HepG2 (cell line): ENCODE data around the gene ANO2. TPM values are rescaled to one million over a fixed set of nuclear protein-coding genes. Genes with fewer than 3 reads are reported as not detected.

Experiments
- ATAC-seq: fragments of 200-7000 bp; cut with Tn5 transposase; 3 replicates; pipeline ENCODE4 v1.9.1; 2020; ENCODE audit warnings: mild to moderate bottlenecking, moderate library complexity
- BruUV-seq: library from RNA; stranded (reverse); fragments of 400-500 nt; replicated peaks from 2 replicates; lab custom pipeline; 2021; lab: Mats Ljungman, UMichigan
- CTCF ChIA-PET: fragments of 300-600 bp; formaldehyde crosslinking; extraction: SDS; loops from one replicate; lab custom pipeline; 2021; ENCODE audit warnings: low total read pairs, inconsistent platforms, low intra/inter-chr PET ratio; lab: Yijun Ruan, JAX
- POLR2A ChIA-PET: fragments of 350-600 bp; sonication (Branson Sonifier 250); formaldehyde crosslinking; loops from one replicate; lab custom pipeline; 2020; ENCODE audit warnings: antibody characterized with exemption, inconsistent platforms; lab: Yijun Ruan, JAX
- DNase-seq: peaks from one replicate; pipeline ENCODE4 v3.0.0-alpha.2; 2015; ENCODE audit warnings: low spot score
- FAIRE-seq: peaks from 3 replicates; lab custom pipeline; 2011; peaks lifted over from hg19 to GRCh38; lab: Jason Lieb, UNC
- H2AFZ ChIP-seq: one replicate; pipeline ENCODE4 v1.6.1; 2011; ENCODE audit warnings: low read length, inconsistent platforms
- H3K27ac ChIP-seq: fragments of 300-600 bp; 3 replicates; pipeline ENCODE4 v1.8.0; 2011; ENCODE audit warnings: mixed run types, mild to moderate bottlenecking, mixed read lengths, low read length, inconsistent platforms; ENCODE audit not compliant: insufficient read depth; ENCODE audit errors: extremely low read length
- H3K27me3 ChIP-seq, 2 experiments: fragments of 200-600 bp in 1 of 2; 2 replicates in 1 of 2; 3 replicates in 1 of 2; pipeline versions ENCODE4 v1.6.0 to v1.8.0; 2011; ENCODE audit warnings: low read length in 2 of 2, mild to moderate bottlenecking in 2 of 2, moderate library complexity in 2 of 2, inconsistent platforms in 1 of 2; ENCODE audit not compliant: insufficient read depth in 2 of 2, control insufficient read depth in 1 of 2
- H3K36me3 ChIP-seq, 2 experiments: fragments of 200-600 bp in 1 of 2; replicated peaks in 1 of 2; 2 replicates in 1 of 2; 3 replicates in 1 of 2; pipeline versions ENCODE4 v1.5.1 to v1.8.0; 2011; ENCODE audit warnings: low read length in 2 of 2, inconsistent platforms in 1 of 2; ENCODE audit not compliant: insufficient read depth in 2 of 2, control insufficient read depth in 1 of 2
- H3K4me1 ChIP-seq: 2 replicates; pipeline ENCODE4 v1.5.1; 2012; ENCODE audit warnings: low read length, inconsistent platforms; ENCODE audit not compliant: insufficient read depth
- H3K4me2 ChIP-seq: 2 replicates; pipeline ENCODE4 v1.6.0; 2011; ENCODE audit warnings: low read depth, low read length, inconsistent platforms
- H3K4me3 ChIP-seq, 3 experiments: fragments of 200-600 bp in 1 of 3; sonication (generic), shearing (Covaris generic) in 1 of 3; replicated peaks in 1 of 3; 2 replicates each; pipeline ENCODE4 v1.5.1; 2011 to 2016; ENCODE audit warnings: low read length in 3 of 3, inconsistent platforms in 2 of 3, low read depth in 2 of 3, mild to moderate bottlenecking in 2 of 3, control low read depth in 1 of 3, mixed read lengths in 1 of 3; ENCODE audit not compliant: insufficient read depth in 1 of 3
- H3K79me2 ChIP-seq: one replicate; pipeline ENCODE4 v1.6.1; 2011; ENCODE audit warnings: low read length, inconsistent platforms; ENCODE audit not compliant: insufficient read depth
- H3K9ac ChIP-seq: 2 replicates; pipeline ENCODE4 v1.6.0; 2011; ENCODE audit warnings: mild to moderate bottlenecking, low read depth, low read length, inconsistent platforms; ENCODE audit not compliant: insufficient read depth
- H3K9me3 ChIP-seq: 2 replicates; pipeline ENCODE4 v1.5.1; 2012; ENCODE audit warnings: mild to moderate bottlenecking, low read length
- H4K20me1 ChIP-seq: 2 replicates; pipeline ENCODE4 v1.6.0; 2011; ENCODE audit warnings: inconsistent platforms, mild to moderate bottlenecking, low read length, moderate library complexity; ENCODE audit not compliant: insufficient read depth
- AGO2 ChIP-seq: fragments of 200-400 bp; formaldehyde crosslinking; optimal IDR thresholded peaks from 2 replicates; pipeline ENCODE3; 2017; ENCODE audit warnings: mild to moderate bottlenecking, low read depth, low read length, moderate library complexity
- ATF7-NPFF ChIP-seq: sonication (generic); formaldehyde crosslinking; IDR thresholded peaks from 2 replicates; pipeline ENCODE4 v1.8.1; 2023; ENCODE audit warnings: mild to moderate bottlenecking, low read depth, missing genetic modification reagents, moderate library complexity
- ATM ChIP-seq: fragments of 450-650 bp; IDR thresholded peaks from 2 replicates; pipeline ENCODE4 v1.7.1; 2017; ENCODE audit warnings: mild to moderate bottlenecking, borderline replicate concordance
- BRCA1 ChIP-seq: sonication (generic); formaldehyde crosslinking; IDR thresholded peaks from 2 replicates; pipeline ENCODE4 v1.4.0; 2020; ENCODE audit warnings: missing genetic modification reagents
- CCAR2 ChIP-seq: fragments of 200-400 bp; formaldehyde crosslinking; optimal IDR thresholded peaks from 2 replicates; pipeline ENCODE3; 2018; ENCODE audit warnings: low read depth, mild to moderate bottlenecking, low read length, moderate library complexity
- EZH2 ChIP-seq: conservative IDR thresholded peaks from 2 replicates; pipeline ENCODE4 v1.6.1; 2012; ENCODE audit warnings: mild to moderate bottlenecking, low read depth, low read length, moderate library complexity
- HNF4A ChIP-seq: sonication (generic); formaldehyde crosslinking; IDR thresholded peaks from 2 replicates; pipeline ENCODE4 v1.4.0; 2020; ENCODE audit warnings: missing genetic modification reagents
- NFAT5 ChIP-seq: sonication (generic); formaldehyde crosslinking; IDR thresholded peaks from 2 replicates; pipeline ENCODE4 v1.4.0; 2020; ENCODE audit warnings: missing genetic modification reagents
- NFRKB ChIP-seq: fragments of 450-650 bp; IDR thresholded peaks from 2 replicates; pipeline ENCODE4 v1.6.1; 2017
- PHF8 ChIP-seq: sonication (generic); formaldehyde crosslinking; IDR thresholded peaks from 2 replicates; pipeline ENCODE4 v1.5.0; 2020; ENCODE audit warnings: missing genetic modification reagents
- SMC3 ChIP-seq: IDR thresholded peaks from 2 replicates; pipeline ENCODE4 v1.6.1; 2011; ENCODE audit warnings: low read length, improper control_type of control experiment
- TAF1 ChIP-seq: sonication (generic); formaldehyde crosslinking; IDR thresholded peaks from 2 replicates; pipeline ENCODE4 v1.4.0; 2020; ENCODE audit warnings: missing genetic modification reagents
- TEAD3 ChIP-seq: optimal IDR thresholded peaks from 2 replicates; pipeline ENCODE3; 2016; ENCODE audit warnings: borderline replicate concordance
- XRCC5 ChIP-seq: fragments of 200-400 bp; formaldehyde crosslinking; optimal IDR thresholded peaks from 2 replicates; pipeline ENCODE3; 2017; ENCODE audit warnings: mild to moderate bottlenecking, low read length
- ZBTB1 ChIP-seq: sonication (generic); formaldehyde crosslinking; IDR thresholded peaks from 2 replicates; pipeline ENCODE4 v1.4.0; 2020; ENCODE audit warnings: missing genetic modification reagents, borderline replicate concordance
- ZNF333 ChIP-seq: sonication (generic); formaldehyde crosslinking; IDR thresholded peaks from 2 replicates; pipeline ENCODE4 v1.4.0; 2020; ENCODE audit warnings: mild to moderate bottlenecking, missing genetic modification reagents, borderline replicate concordance
- ZNF580 ChIP-seq: IDR thresholded peaks from 2 replicates; pipeline ENCODE4 v1.6.1; 2016; ENCODE audit warnings: low read depth, borderline replicate concordance
- ZNF720 ChIP-seq: sonication (generic); formaldehyde crosslinking; IDR thresholded peaks from 2 replicates; pipeline ENCODE4 v1.4.0; 2020; ENCODE audit warnings: missing genetic modification reagents
- ZNF839 ChIP-seq: sonication (generic); formaldehyde crosslinking; IDR thresholded peaks from 2 replicates; pipeline ENCODE4 v1.4.0; 2020; ENCODE audit warnings: missing genetic modification reagents, mild to moderate bottlenecking, borderline replicate concordance
- WGBS: methylation state at CpG from one replicate; pipeline ENCODE4 v1.1.6; 2017; ENCODE audit warnings: low lambda C conversion rate; 5-methylcytosine and 5-hydroxymethylcytosine counted together
- in situ Hi-C: cut with HindIII; loops from 2 replicates; pipeline ENCODE4 v1.10.0; 2017; ENCODE audit warnings: low pct_unique_long_range_greater_than_20kb; ENCODE audit not compliant: extremely low pct_ligation_motif_present
- intact Hi-C: fragments of 100-400 bp; cut with micrococcal nuclease; formaldehyde crosslinking; loops from one replicate; pipeline ENCODE4 v1.10.0; 2022; ENCODE audit not compliant: unreplicated experiment
- polyA plus RNA-seq, 8 experiments: library from polyadenylated mRNA; depleted of rRNA in 3 of 8; stranded (reverse) in 7 of 8; unstranded in 1 of 8; fragments of >200 nt; fragmentation: Illumina TruSeq in 4 of 8; extraction: Trizol in 4 of 8; gene quantifications; 2 replicates each; pipeline versions ENCODE4 v1.2.1 to v1.2.3, GENCODE V29; 2011 to 2016; ENCODE audit warnings: low read depth in 4 of 8, missing spikeins in 1 of 8, mixed read lengths in 1 of 8; ENCODE audit not compliant: insufficient read depth in 1 of 8
- total RNA-seq, 5 experiments: library from RNA; depleted of rRNA; stranded (reverse); fragments of >200 nt; fragmentation: Illumina TruSeq; extraction: Trizol; gene quantifications; 2 replicates each; pipeline ENCODE4 v1.2.3, GENCODE V29; 2016; ENCODE audit warnings: low read depth in 1 of 5
- TF ChIP-seq, protein P1 (sequence below): sonication (generic); formaldehyde crosslinking; IDR thresholded peaks from 2 replicates; pipeline ENCODE4 v1.5.0; 2020; ENCODE audit warnings: missing genetic modification reagents

ANO2 gene
- total and polyA plus RNA-seq, 2 of the 13 experiments (the other 11 are each of a cell fraction or from before 2014, with no cell fraction given): 0.18 TPM; not detected in 1

DNA sequence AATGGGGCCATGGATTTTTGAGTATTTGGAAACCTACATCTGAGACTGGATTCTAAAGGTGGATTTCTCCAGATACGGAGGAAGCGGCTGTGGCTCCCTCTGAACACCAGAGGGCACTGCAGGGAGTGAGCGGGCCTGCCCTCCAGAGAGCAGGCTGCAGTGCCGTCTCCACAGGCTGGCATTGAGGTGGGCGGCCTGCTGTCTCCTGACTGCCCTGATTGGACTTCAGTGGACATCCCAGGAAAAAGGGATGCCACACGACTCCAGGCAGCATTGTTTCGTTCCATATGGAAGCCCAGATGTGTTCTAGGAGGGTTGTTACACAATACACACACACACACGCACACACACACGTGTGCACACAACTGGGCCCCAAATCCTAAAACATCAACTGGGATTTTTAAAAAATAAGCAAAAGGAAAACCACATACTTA, 20.9 kb upstream of the ANO2 start:
- BruUV-seq: no TSS peak
- FAIRE-seq: no peak
- Histone ChIP-seq H3K27ac (no peak overlapping the region), H3K27me3 (peaks cover 1 to 9% of the 10 kb centered on the region in 2 experiments; a peak in 2 of 5 replicates), H3K9me3 (no peaks in the 10 kb centered on the region), H3K4me3 (no peak overlapping the region), H3K79me2 (no peaks in the 10 kb centered on the region), H3K4me2 (no peak overlapping the region), H3K4me1 (peaks cover 15% of the 10 kb centered on the region), H4K20me1 (no peaks in the 10 kb centered on the region), H3K36me3 (no peaks in the 10 kb centered on the region), H3K9ac (no peak overlapping the region), H2AFZ (no peak overlapping the region)
- intact Hi-C loops: loop anchor here (1.0 kb wide), 1 partner anchor 72 kb away; no protein-coding TSS in a partner anchor
- 33% methylated on average over 6 of the region's 9 CpGs for WGBS
- peak; percentile 28 for DNase-seq
- peak; percentile 96 for ATAC-seq
- ChIA-PET POLR2A (no interaction called here), CTCF (interaction anchor here (0.8 to 1.6 kb wide), 2 partner anchors 23 to 74 kb away, joined by 4 to 8 read pairs; no protein-coding TSS in a partner anchor)
- in situ Hi-C loops: no loop called here
- no peak for TF ChIP-seq ZNF839 (CRISPR knock-in tag)
- TF ChIP-seq TEAD3 (CRISPR knock-in tag): no peak
- TF ChIP-seq TAF1 (CRISPR knock-in tag): no peak
- TF ChIP-seq ZNF333 (CRISPR knock-in tag): no peak
- no peak for TF ChIP-seq AGO2
- no peak for TF ChIP-seq PHF8 (CRISPR knock-in tag)
- TF ChIP-seq HNF4A (CRISPR knock-in tag): no peak
- no peak for TF ChIP-seq NFAT5
- TF ChIP-seq BRCA1 (CRISPR knock-in tag): no peak
- no peak for TF ChIP-seq CCAR2
- TF ChIP-seq, protein P1, sequence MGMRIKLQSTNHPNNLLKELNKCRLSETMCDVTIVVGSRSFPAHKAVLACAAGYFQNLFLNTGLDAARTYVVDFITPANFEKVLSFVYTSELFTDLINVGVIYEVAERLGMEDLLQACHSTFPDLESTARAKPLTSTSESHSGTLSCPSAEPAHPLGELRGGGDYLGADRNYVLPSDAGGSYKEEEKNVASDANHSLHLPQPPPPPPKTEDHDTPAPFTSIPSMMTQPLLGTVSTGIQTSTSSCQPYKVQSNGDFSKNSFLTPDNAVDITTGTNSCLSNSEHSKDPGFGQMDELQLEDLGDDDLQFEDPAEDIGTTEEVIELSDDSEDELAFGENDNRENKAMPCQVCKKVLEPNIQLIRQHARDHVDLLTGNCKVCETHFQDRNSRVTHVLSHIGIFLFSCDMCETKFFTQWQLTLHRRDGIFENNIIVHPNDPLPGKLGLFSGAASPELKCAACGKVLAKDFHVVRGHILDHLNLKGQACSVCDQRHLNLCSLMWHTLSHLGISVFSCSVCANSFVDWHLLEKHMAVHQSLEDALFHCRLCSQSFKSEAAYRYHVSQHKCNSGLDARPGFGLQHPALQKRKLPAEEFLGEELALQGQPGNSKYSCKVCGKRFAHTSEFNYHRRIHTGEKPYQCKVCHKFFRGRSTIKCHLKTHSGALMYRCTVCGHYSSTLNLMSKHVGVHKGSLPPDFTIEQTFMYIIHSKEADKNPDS (CRISPR knock-in tag): no peak
- peak; percentile 77 for TF ChIP-seq XRCC5
- TF ChIP-seq ATM: no peak
- TF ChIP-seq ZNF580 (CRISPR knock-in tag): no peak
- no peak for TF ChIP-seq ATF7-NPFF (CRISPR knock-in tag)
- TF ChIP-seq EZH2: no peak
- no peak for TF ChIP-seq ZNF720 (CRISPR knock-in tag)
- no peak for TF ChIP-seq NFRKB
- no peak for TF ChIP-seq ZBTB1 (CRISPR knock-in tag)
- peak; percentile 40 for TF ChIP-seq SMC3
